ENCODE data around the gene GNG8. TPM values are rescaled to one million over a fixed set of nuclear protein-coding genes. Genes with fewer than 3 reads are reported as not detected.

GNG8 gene
- total and polyA plus RNA-seq, 2 of the 13 experiments (the other 11 are each of a cell fraction or from before 2014, with no cell fraction given) = not detected

- FAIRE-seq = no peak
- POLR2A ChIA-PET = no interaction called here
Measured at GRCh38 chr19:46670813-46671212, 34.8 kb upstream of the GNG8 start.

DNA sequence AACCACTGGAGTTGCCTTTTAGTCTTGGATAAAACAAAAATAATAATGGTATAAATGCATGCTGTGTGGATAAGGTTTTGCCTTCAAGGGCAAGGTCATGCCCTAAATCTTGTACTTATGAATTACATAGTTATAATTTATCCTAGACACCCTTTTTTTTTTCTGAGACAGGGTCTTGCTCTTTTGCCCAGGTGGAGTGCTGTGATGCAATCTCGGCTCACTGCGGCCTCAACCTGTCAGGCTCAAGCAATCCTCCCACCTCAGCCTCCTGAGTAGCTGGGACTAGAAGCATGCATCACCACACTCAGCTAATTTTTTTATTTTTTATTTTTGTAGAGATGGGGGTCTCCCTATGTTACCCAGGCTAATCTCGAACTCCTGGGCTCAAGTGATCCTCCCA lies 32.7 kb upstream of the GNG8 start:
- no peak for TF ChIP-seq ZNF891 (CRISPR knock-in tag; IDR thresholded peaks at IDR 0.05)
- TF ChIP-seq ZNF770 (CRISPR knock-in tag; IDR thresholded peaks at IDR 0.05) = peak; percentile 33; the same call in 1 of the 2 replicates
- Histone ChIP-seq H3K4me1 (ENCODE audit: insufficient read depth, low read length) (peaks cover 23% of the 10 kb centered on the region), H3K4me3 (replicated peaks in 1 of 3; ENCODE audit: insufficient read depth in 1 of 3, low read depth in 2 of 3, low read length in 3 of 3) (no peak overlapping the region), H4K20me1 (ENCODE audit: insufficient read depth, low read length) (no peaks in the 10 kb centered on the region), H3K36me3 (replicated peaks in 1 of 2; ENCODE audit: control insufficient read depth in 1 of 2, insufficient read depth in 2 of 2, low read length in 2 of 2) (peaks cover 0 to 2% of the 10 kb centered on the region in 2 experiments; a peak in 1 of 5 replicates), H3K9me3 (ENCODE audit: low read length) (no peaks in the 10 kb centered on the region), H3K4me2 (ENCODE audit: low read depth, low read length) (no peak overlapping the region), H2AFZ (ENCODE audit: low read length) (no peak overlapping the region), H3K27me3 (ENCODE audit: control insufficient read depth in 1 of 2, insufficient read depth in 2 of 2, low read length in 2 of 2) (no peaks in the 10 kb centered on the region), H3K9ac (ENCODE audit: insufficient read depth, low read depth, low read length) (no peak overlapping the region), H3K27ac (ENCODE audit: extremely low read length, insufficient read depth, low read length) (no peak overlapping the region), H3K79me2 (ENCODE audit: insufficient read depth, low read length) (no peaks in the 10 kb centered on the region)
- DNase-seq (ENCODE audit: low spot score) (no peak), ATAC-seq (no peak), FAIRE-seq (no peak)
- intact Hi-C loops (cut with micrococcal nuclease; ENCODE audit: unreplicated experiment) = no loop called here
- ChIA-PET CTCF (ENCODE audit: low intra/inter-chr PET ratio, low total read pairs) (no interaction called here), POLR2A (no interaction called here)
- 63% methylated on average over 3 of the region's 3 CpGs for WGBS (ENCODE audit: low lambda C conversion rate)
- in situ Hi-C loops (cut with HindIII; ENCODE audit: extremely low pct_ligation_motif_present, low pct_unique_long_range_greater_than_20kb) = loop anchor here (10.0 kb wide), 1 partner anchor 54 kb away; no protein-coding TSS in a partner anchor
- no TSS peak for BruUV-seq (replicated peaks)

More at GRCh38 chr19:46670813-46671212, 34.8 kb upstream of the GNG8 start:
- Histone ChIP-seq H3K27ac (ENCODE audit: extremely low read length, insufficient read depth, low read length) (no peak overlapping the region), H2AFZ (ENCODE audit: low read length) (no peak overlapping the region), H3K4me2 (ENCODE audit: low read depth, low read length) (no peak overlapping the region), H3K9ac (ENCODE audit: insufficient read depth, low read depth, low read length) (no peak overlapping the region), H3K4me3 (replicated peaks in 1 of 3; ENCODE audit: insufficient read depth in 1 of 3, low read depth in 2 of 3, low read length in 3 of 3) (no peak overlapping the region), H3K79me2 (ENCODE audit: insufficient read depth, low read length) (no peaks in the 10 kb centered on the region), H3K27me3 (ENCODE audit: control insufficient read depth in 1 of 2, insufficient read depth in 2 of 2, low read length in 2 of 2) (no peaks in the 10 kb centered on the region), H3K36me3 (replicated peaks in 1 of 2; ENCODE audit: control insufficient read depth in 1 of 2, insufficient read depth in 2 of 2, low read length in 2 of 2) (peaks cover 1 to 16% of the 10 kb centered on the region in 2 experiments), H3K9me3 (ENCODE audit: low read length) (no peaks in the 10 kb centered on the region), H3K4me1 (ENCODE audit: insufficient read depth, low read length) (peaks cover 10% of the 10 kb centered on the region; the same call in 1 of the 2 replicates), H4K20me1 (ENCODE audit: insufficient read depth, low read length) (no peaks in the 10 kb centered on the region)
- ATAC-seq = no peak
- CTCF ChIA-PET (ENCODE audit: low intra/inter-chr PET ratio, low total read pairs) = no interaction called here
- intact Hi-C loops (cut with micrococcal nuclease; ENCODE audit: unreplicated experiment) = no loop called here
- no peak for TF ChIP-seq ZFP90 (CRISPR knock-in tag; IDR thresholded peaks at IDR 0.05; ENCODE audit: borderline replicate concordance)
- TF ChIP-seq ZNF672 (CRISPR knock-in tag; IDR thresholded peaks at IDR 0.05) = no peak
- TF ChIP-seq KDM4B (CRISPR knock-in tag; IDR thresholded peaks at IDR 0.05) = no peak
- TF ChIP-seq WIZ (CRISPR knock-in tag; IDR thresholded peaks at IDR 0.05) = no peak
- DNase-seq (ENCODE audit: low spot score) = no peak
- BruUV-seq (replicated peaks) = no TSS peak
- in situ Hi-C loops (cut with HindIII; ENCODE audit: extremely low pct_ligation_motif_present, low pct_unique_long_range_greater_than_20kb) = no loop called here
